B cell (primary cell): Measurements from ENCODE around the gene GABRR3. TPM values are rescaled to one million over a fixed set of nuclear protein-coding genes. Genes with fewer than 3 reads are reported as not detected.

Source experiments
- ATAC-seq: fragments of 200-7000 bp; cut with Tn5 transposase; one replicate; pipeline ENCODE4 v1.10.0; 2021; ENCODE audit warnings: low read depth, mild to moderate bottlenecking, moderate number of reproducible peaks, moderate library complexity
- CTCF ChIA-PET: fragments of 350-600 bp; sonication (Branson Sonifier 250); formaldehyde crosslinking; loops from one replicate; lab custom pipeline; 2021; ENCODE audit warnings: antibody characterized with exemption, inconsistent platforms; lab: Charles Lee
- POLR2A ChIA-PET: fragments of 350-600 bp; sonication (Branson Sonifier 250); formaldehyde crosslinking; loops from one replicate; lab custom pipeline; 2021; ENCODE audit warnings: antibody characterized with exemption; lab: Charles Lee
- DNase-seq: peaks from one replicate; pipeline ENCODE4 v3.0.0; 2013
- H2AFZ ChIP-seq: 2 replicates; pipeline ENCODE4 v1.6.1; 2012; ENCODE audit warnings: mild to moderate bottlenecking, low read depth, low read length; ENCODE audit not compliant: insufficient read depth, poor library complexity, severe bottlenecking
- H3K27ac ChIP-seq, 2 donors: 1 replicate in 1 of 2; 2 replicates in 1 of 2; pipeline ENCODE4 v1.5.1; 2012 to 2013; ENCODE audit warnings: low read length in 2 of 2, mild to moderate bottlenecking in 2 of 2, moderate library complexity in 1 of 2
- H3K27me3 ChIP-seq, 4 experiments: fragments of 200-600 bp in 1 of 4; sonication (generic) in 1 of 4; replicated peaks in 1 of 4; 1 replicate in 2 of 4; 2 replicates in 2 of 4; pipeline versions ENCODE4 v1.6.1 to v1.7.0; 2013 to 2016; ENCODE audit warnings: low read length in 3 of 4, mild to moderate bottlenecking in 2 of 4, mixed read lengths in 1 of 4, moderate library complexity in 1 of 4; ENCODE audit not compliant: insufficient read depth in 4 of 4, control insufficient read depth in 3 of 4; ENCODE audit errors: control extremely low read depth in 1 of 4
- H3K36me3 ChIP-seq, 2 experiments: replicated peaks in 1 of 2; 1 replicate in 1 of 2; 2 replicates in 1 of 2; pipeline versions ENCODE4 v1.6.1 to v1.7.1; 2013; ENCODE audit warnings: low read length in 1 of 2; ENCODE audit not compliant: insufficient read depth in 2 of 2, control insufficient read depth in 1 of 2; ENCODE audit errors: control extremely low read depth in 1 of 2, extremely low read depth in 1 of 2
- H3K4me1 ChIP-seq, 2 donors: fragments of 200-600 bp in 1 of 2; sonication (generic) in 1 of 2; 1 replicate in 1 of 2; 2 replicates in 1 of 2; pipeline versions ENCODE4 v1.5.1 to v1.6.1; 2013 to 2017; ENCODE audit warnings: low read length in 2 of 2; ENCODE audit not compliant: control insufficient read depth in 2 of 2, insufficient read depth in 2 of 2
- H3K4me2 ChIP-seq: replicated peaks from 2 replicates; pipeline ENCODE3; 2012; ENCODE audit warnings: mild to moderate bottlenecking, low read depth, low read length; ENCODE audit not compliant: poor library complexity, severe bottlenecking
- H3K4me3 ChIP-seq, 5 experiments: fragments of 200-600 bp in 1 of 5; sonication (generic) in 1 of 5; 1 replicate in 3 of 5; 2 replicates in 2 of 5; pipeline versions ENCODE4 v1.5.1 to v1.7.0; 2011 to 2016; ENCODE audit warnings: low read length in 4 of 5, mild to moderate bottlenecking in 4 of 5, low read depth in 2 of 5, control low read depth in 1 of 5, moderate library complexity in 1 of 5; ENCODE audit not compliant: insufficient read depth in 1 of 5; ENCODE audit errors: control extremely low read depth in 1 of 5, extremely low read depth in 1 of 5
- H3K79me2 ChIP-seq: fragments of 200-600 bp; sonication (generic); one replicate; pipeline ENCODE4 v1.6.0; 2016; ENCODE audit warnings: low read length; ENCODE audit not compliant: control insufficient read depth, insufficient read depth
- H3K9ac ChIP-seq: fragments of 200-600 bp; sonication (generic); 2 replicates; pipeline ENCODE4 v1.6.1; 2017; ENCODE audit warnings: mild to moderate bottlenecking, low read length, moderate library complexity
- H3K9me3 ChIP-seq, 3 donors: one replicate each; pipeline versions ENCODE4 v1.6.1 to v1.7.1; 2013; ENCODE audit warnings: low read length in 2 of 3; ENCODE audit not compliant: control insufficient read depth in 2 of 3, insufficient read depth in 1 of 3; ENCODE audit errors: control extremely low read depth in 1 of 3
- H4K20me1 ChIP-seq: 2 replicates; pipeline ENCODE4 v1.6.0; 2012; ENCODE audit warnings: mild to moderate bottlenecking, low read length; ENCODE audit not compliant: insufficient read depth, control insufficient read depth, poor library complexity, severe bottlenecking
- H3K27ac Mint-ChIP-seq: one replicate; pipeline ENCODE4 v1.8.0; 2021; ENCODE audit warnings: mixed read lengths
- H3K27me3 Mint-ChIP-seq: one replicate; pipeline ENCODE4 v1.8.0; 2021; ENCODE audit warnings: mixed read lengths
- H3K4me1 Mint-ChIP-seq: one replicate; pipeline ENCODE4 v1.8.0; 2021; ENCODE audit warnings: mixed read lengths
- H3K4me3 Mint-ChIP-seq: one replicate; pipeline ENCODE4 v1.8.0; 2021; ENCODE audit warnings: mixed read lengths
- H3K9me3 Mint-ChIP-seq: one replicate; pipeline ENCODE4 v1.8.0; 2022; ENCODE audit warnings: mixed read lengths; ENCODE audit not compliant: insufficient read depth
- EZH2 ChIP-seq: IDR thresholded peaks from 2 replicates; pipeline ENCODE4 v1.6.1; 2012; ENCODE audit warnings: borderline replicate concordance, low read depth, mild to moderate bottlenecking, moderate library complexity, low read length; ENCODE audit not compliant: insufficient read depth, poor library complexity, severe bottlenecking
- WGBS: methylation state at CpG from one replicate; pipeline ENCODE4 v1.1.5; 2013; ENCODE audit warnings: missing lambda C conversion rate; ENCODE audit not compliant: insufficient coverage; 5-methylcytosine and 5-hydroxymethylcytosine counted together
- intact Hi-C: fragments of 100-400 bp; cut with micrococcal nuclease; formaldehyde crosslinking; loops from one replicate; pipeline ENCODE4 v1.10.0; 2022
- polyA plus RNA-seq: library from polyadenylated mRNA; depleted of rRNA; stranded (reverse); fragments of >200 nt; gene quantifications from 2 replicates; pipeline ENCODE4 v1.2.3, GENCODE V29; 2012
- total RNA-seq, 2 donors: library from RNA; stranded (reverse); fragments of 120-200 nt in 1 of 2; gene quantifications; 1 replicate in 1 of 2; 2 replicates in 1 of 2; pipeline versions ENCODE4 v1.2.3 to v1.2.4, GENCODE V29; 2013 to 2022
- TF ChIP-seq, protein P1 (sequence below): fragments of 200-600 bp; IDR thresholded peaks from one replicate; pipeline ENCODE4 v1.8.0; 2022; ENCODE audit warnings: antibody characterized with exemption, mild to moderate bottlenecking

GABRR3 gene
- total and polyA plus RNA-seq, 2 donors (not counting 1 experiment from before 2014, with no cell fraction given): not detected

DNA sequence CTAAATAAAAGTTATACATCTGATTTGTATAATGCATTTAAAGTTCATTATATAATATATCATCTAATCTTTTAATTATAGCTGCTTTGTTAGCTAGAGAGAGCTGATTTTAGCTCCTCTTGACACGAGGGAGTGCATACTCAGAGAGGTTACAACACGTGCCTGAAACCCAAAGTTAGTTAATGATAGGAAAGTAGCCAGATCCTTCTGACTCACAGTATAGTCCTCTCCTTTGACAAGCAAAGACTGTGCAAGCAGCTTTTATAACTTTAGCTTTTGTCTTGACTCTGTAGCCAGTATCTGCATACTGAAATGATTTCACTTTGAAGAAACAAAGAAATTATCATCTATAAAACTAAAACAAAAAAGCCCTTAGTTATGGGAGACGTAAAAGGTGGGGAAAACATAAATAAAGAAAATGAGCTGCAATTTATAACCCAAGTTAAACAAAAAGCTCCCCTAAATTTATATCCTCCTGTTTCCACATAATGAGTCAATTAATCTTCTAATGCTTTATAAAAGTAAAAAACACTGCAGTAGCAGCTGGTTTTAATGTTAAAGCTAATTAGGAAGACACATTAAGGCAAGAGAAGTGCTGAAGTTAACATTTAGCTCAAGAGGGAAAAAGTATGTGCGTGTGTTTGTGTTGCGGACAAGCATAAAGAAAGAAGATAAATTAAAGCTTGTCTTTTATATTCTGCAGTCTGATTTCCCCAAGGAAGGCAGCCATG, 13.1 kb downstream of the GABRR3 start:
- H3K9me3 ChIP-seq: no peaks in the 10 kb centered on the region
- WGBS: 100% methylated on average over 2 of the region's 5 CpGs
- H3K4me1 ChIP-seq: no peaks in the 10 kb centered on the region
- ChIA-PET POLR2A (no interaction called here), CTCF (interaction anchor here (0.8 to 10.0 kb wide), 20 partner anchors 9 to 542 kb away, joined by 3 to 239 read pairs (median 6); partner anchors contain the start of genes ARL6 and CRYBG3)
- TF ChIP-seq, protein P1, sequence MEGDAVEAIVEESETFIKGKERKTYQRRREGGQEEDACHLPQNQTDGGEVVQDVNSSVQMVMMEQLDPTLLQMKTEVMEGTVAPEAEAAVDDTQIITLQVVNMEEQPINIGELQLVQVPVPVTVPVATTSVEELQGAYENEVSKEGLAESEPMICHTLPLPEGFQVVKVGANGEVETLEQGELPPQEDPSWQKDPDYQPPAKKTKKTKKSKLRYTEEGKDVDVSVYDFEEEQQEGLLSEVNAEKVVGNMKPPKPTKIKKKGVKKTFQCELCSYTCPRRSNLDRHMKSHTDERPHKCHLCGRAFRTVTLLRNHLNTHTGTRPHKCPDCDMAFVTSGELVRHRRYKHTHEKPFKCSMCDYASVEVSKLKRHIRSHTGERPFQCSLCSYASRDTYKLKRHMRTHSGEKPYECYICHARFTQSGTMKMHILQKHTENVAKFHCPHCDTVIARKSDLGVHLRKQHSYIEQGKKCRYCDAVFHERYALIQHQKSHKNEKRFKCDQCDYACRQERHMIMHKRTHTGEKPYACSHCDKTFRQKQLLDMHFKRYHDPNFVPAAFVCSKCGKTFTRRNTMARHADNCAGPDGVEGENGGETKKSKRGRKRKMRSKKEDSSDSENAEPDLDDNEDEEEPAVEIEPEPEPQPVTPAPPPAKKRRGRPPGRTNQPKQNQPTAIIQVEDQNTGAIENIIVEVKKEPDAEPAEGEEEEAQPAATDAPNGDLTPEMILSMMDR: no peak
- no peak for TF ChIP-seq EZH2
- peaks cover 14% of the 10 kb centered on the region for H3K27me3 Mint-ChIP-seq
- no peak overlapping the region for H3K4me3 Mint-ChIP-seq
- H3K9me3 Mint-ChIP-seq: no peaks in the 10 kb centered on the region
- no peak overlapping the region for H3K4me2 ChIP-seq
- no peak overlapping the region for H2AFZ ChIP-seq
- no peaks in the 10 kb centered on the region for H3K79me2 ChIP-seq
- no peak overlapping the region for H3K4me3 ChIP-seq
- no peaks in the 10 kb centered on the region for H3K27me3 ChIP-seq
- no peak for ATAC-seq
- H3K4me1 Mint-ChIP-seq: peaks cover 1% of the 10 kb centered on the region
- H3K27ac ChIP-seq: no peak overlapping the region
- H4K20me1 ChIP-seq: no peaks in the 10 kb centered on the region
- no peak for DNase-seq
- intact Hi-C loops: loop anchor here (5.0 kb wide), 1 partner anchor 1160 kb away; no protein-coding TSS in a partner anchor
- H3K36me3 ChIP-seq: no peaks in the 10 kb centered on the region
- no peak overlapping the region for H3K27ac Mint-ChIP-seq
- H3K9ac ChIP-seq: no peak overlapping the region

DNA sequence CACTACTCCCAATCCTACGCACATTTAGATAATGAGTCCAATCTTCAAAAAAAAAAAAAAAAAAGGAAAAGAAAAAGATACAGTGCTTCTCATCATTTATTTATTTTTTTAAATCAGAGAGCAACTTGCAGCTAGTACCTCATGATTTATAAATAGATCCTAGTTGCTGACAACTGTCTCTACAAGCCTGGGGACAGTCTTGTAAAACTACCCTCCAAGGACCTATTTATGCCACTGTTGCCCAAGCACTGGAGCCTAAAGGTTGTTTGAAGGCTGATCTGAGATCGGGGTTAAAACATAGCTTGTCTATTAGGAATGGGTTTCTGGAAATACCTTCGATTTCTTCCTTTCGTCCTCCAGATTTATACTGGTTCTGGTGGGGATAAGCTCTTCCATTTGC, 14.7 kb downstream of the GABRR3 start:
- no peak overlapping the region for H2AFZ ChIP-seq
- no peak overlapping the region for H3K9ac ChIP-seq
- DNase-seq (no peak), ATAC-seq (no peak)
- no peaks in the 10 kb centered on the region for H3K4me1 ChIP-seq
- no peaks in the 10 kb centered on the region for H3K9me3 ChIP-seq
- WGBS: no CpG with 5 or more reads among the region's 4 CpGs
- Mint-ChIP-seq H3K9me3 (no peaks in the 10 kb centered on the region), H3K4me3 (no peak overlapping the region), H3K4me1 (peaks cover 1% of the 10 kb centered on the region), H3K27me3 (peaks cover 18% of the 10 kb centered on the region), H3K27ac (no peak overlapping the region)
- no peaks in the 10 kb centered on the region for H4K20me1 ChIP-seq
- ChIA-PET CTCF (interaction anchor here (0.6 to 10.0 kb wide), 10 partner anchors 10 to 1142 kb away, joined by 3 to 239 read pairs (median 9); no protein-coding TSS in a partner anchor), POLR2A (interaction anchor here (0.7 kb wide), 1 partner anchor 16 kb away, joined by 5 read pairs; no protein-coding TSS in a partner anchor)
- H3K4me2 ChIP-seq: no peak overlapping the region
- intact Hi-C loops: loop anchor here (5.0 kb wide), 1 partner anchor 1158 kb away; no protein-coding TSS in a partner anchor
- H3K27ac ChIP-seq: no peak overlapping the region
- no peaks in the 10 kb centered on the region for H3K27me3 ChIP-seq
- no peak overlapping the region for H3K4me3 ChIP-seq
- TF ChIP-seq, protein P1: no peak
- no peak for TF ChIP-seq EZH2
- H3K79me2 ChIP-seq: no peaks in the 10 kb centered on the region
- no peaks in the 10 kb centered on the region for H3K36me3 ChIP-seq
